Calu3 (cell line): Measurements from ENCODE around the gene TMEM161A. TPM values are rescaled to one million over a fixed set of nuclear protein-coding genes. Genes with fewer than 3 reads are reported as not detected.

Experiments used
- Bru-seq: library from RNA; stranded (reverse); fragments of 400-500 nt; gene quantifications from one replicate; lab custom pipeline; 2021; lab: Mats Ljungman, UMichigan
- BruChase-seq, 2 experiments: library from RNA; stranded (reverse); fragments of 400-500 nt; gene quantifications; one replicate each; lab custom pipeline; 2021; lab: Mats Ljungman, UMichigan
- BruUV-seq: library from RNA; stranded (reverse); fragments of 400-500 nt; replicated peaks from 2 replicates; lab custom pipeline; 2021; lab: Mats Ljungman, UMichigan
- CTCF ChIA-PET: fragments of 300-600 bp; sonication (Branson Sonifier 250); formaldehyde crosslinking; loops from one replicate; lab custom pipeline; 2022; ENCODE audit warnings: antibody characterized with exemption; lab: Charles Lee
- DNase-seq: peaks from one replicate; pipeline ENCODE4 v3.0.0; 2022
- H3K27ac Mint-ChIP-seq: one replicate; pipeline ENCODE4 v1.8.0; 2022; ENCODE audit warnings: mixed read lengths; ENCODE audit not compliant: unreplicated experiment
- H3K27me3 Mint-ChIP-seq: one replicate; pipeline ENCODE4 v1.8.0; 2022; ENCODE audit warnings: mixed read lengths; ENCODE audit not compliant: unreplicated experiment
- H3K36me3 Mint-ChIP-seq: one replicate; pipeline ENCODE4 v1.8.0; 2022; ENCODE audit warnings: mild to moderate bottlenecking, moderate library complexity, mixed read lengths; ENCODE audit not compliant: insufficient read depth, unreplicated experiment
- H3K4me1 Mint-ChIP-seq: one replicate; pipeline ENCODE4 v1.8.0; 2022; ENCODE audit warnings: mild to moderate bottlenecking, low read depth, mixed read lengths; ENCODE audit not compliant: unreplicated experiment
- H3K4me3 Mint-ChIP-seq: one replicate; pipeline ENCODE4 v1.8.0; 2022; ENCODE audit warnings: mild to moderate bottlenecking, low read depth, moderate library complexity, mixed read lengths; ENCODE audit not compliant: unreplicated experiment
- H3K9me3 Mint-ChIP-seq: one replicate; pipeline ENCODE4 v1.8.0; 2022; ENCODE audit warnings: low read depth, mixed read lengths; ENCODE audit not compliant: unreplicated experiment
- CTCF ChIP-seq: fragments of 200-600 bp; IDR thresholded peaks from one replicate; pipeline ENCODE4 v1.8.0; 2022; ENCODE audit warnings: antibody characterized with exemption; ENCODE audit not compliant: unreplicated experiment
- intact Hi-C: fragments of 100-400 bp; cut with micrococcal nuclease; formaldehyde crosslinking; loops from one replicate; pipeline ENCODE4 v1.10.0; 2022; ENCODE audit not compliant: unreplicated experiment
- long read RNA-seq: library from polyadenylated mRNA; stranded (forward); transcript quantifications from one replicate; pipeline ENCODE4 v2.0.0, GENCODE V29; 2022
- total RNA-seq: library from RNA; stranded (reverse); gene quantifications from 2 replicates; pipeline ENCODE4 v1.2.3, GENCODE V29; 2022

TMEM161A gene
- total RNA-seq: 24.0 and 28.9 TPM in 2 replicates
- percentile 44 among the genes with signal in this experiment for Bru-seq, nascent RNA
- percentile 53 among the genes with signal in this experiment for BruChase-seq, experiment 1, labeled RNA remaining after a 6-hour chase
- BruChase-seq, experiment 2, labeled RNA remaining after a 2-hour chase: percentile 63 among the genes with signal in this experiment
- long read RNA-seq, transcript TMEM161A-201 (12 exons, 1,820 nt): major isoform, 28 of 55 reads
- long read RNA-seq, partial matches to known transcripts: 3 of 55 reads
- long read RNA-seq, other reads (novel, unspliced or antisense): 17 of 55 reads

GRCh38 chr19:19138109-19138981 lies at the start of gene TMEM161A:
TMEM161A (minus strand) TSS chr19:19138478; CDS start chr19:19138428, 50 bp downstream.
- DNase-seq: peak; percentile 94
- Mint-ChIP-seq H3K9me3 (no peaks in the 10 kb centered on the region), H3K27ac (peak within 1 kb of the TSS; percentile 96), H3K36me3 (peaks cover 15% of the 10 kb centered on the region), H3K4me3 (peak within 1 kb of the TSS; percentile 97), H3K27me3 (no peaks in the 10 kb centered on the region), H3K4me1 (peaks cover 12% of the 10 kb centered on the region)
- intact Hi-C loops: loop anchor here (2.0 kb wide), 1 partner anchor 84 kb away; no protein-coding TSS in a partner anchor
- TF ChIP-seq CTCF: no peak
- no TSS peak for BruUV-seq
- CTCF ChIA-PET: no interaction called here

- H3K27ac Mint-ChIP-seq: no peak overlapping the region
- no peaks in the 10 kb centered on the region for H3K4me1 Mint-ChIP-seq
- CTCF ChIA-PET: no interaction called here
- H3K4me3 Mint-ChIP-seq: no peak overlapping the region
- BruUV-seq: no TSS peak
- H3K27me3 Mint-ChIP-seq: no peaks in the 10 kb centered on the region
- no peak for TF ChIP-seq CTCF
- DNase-seq: no peak
- H3K9me3 Mint-ChIP-seq: no peaks in the 10 kb centered on the region
- H3K36me3 Mint-ChIP-seq: peaks cover 19% of the 10 kb centered on the region
- intact Hi-C loops: no loop called here
Observed at GRCh38 chr19:19186742-19187141, 48.5 kb upstream of the TMEM161A start.

GRCh38 chr19:19185853-19186740 lies 47.8 kb upstream of the TMEM161A start:
- peaks cover 14% of the 10 kb centered on the region for H3K36me3 Mint-ChIP-seq
- BruUV-seq: no TSS peak
- intact Hi-C loops: no loop called here

More at GRCh38 chr19:19185853-19186740, 47.8 kb upstream of the TMEM161A start:
- no peaks in the 10 kb centered on the region for H3K9me3 Mint-ChIP-seq
- peak; percentile 35 for TF ChIP-seq CTCF
- H3K4me3 Mint-ChIP-seq: no peak overlapping the region
- H3K27ac Mint-ChIP-seq: no peak overlapping the region
- H3K4me1 Mint-ChIP-seq: no peaks in the 10 kb centered on the region
- no peaks in the 10 kb centered on the region for H3K27me3 Mint-ChIP-seq
- CTCF ChIA-PET: no interaction called here
- peak; percentile 50 for DNase-seq
